Dermis microvascular lymphatic vessel endothelial cell (primary cell): ENCODE measurements around the gene ANK2. TPM values are rescaled to one million over a fixed set of nuclear protein-coding genes. Genes with fewer than 3 reads are reported as not detected.
"Not testable (repeated sequence)": the region's sequence is repeated elsewhere in the genome, so short reads cannot be mapped to it uniquely, and the experiment has no call there.

ENCODE experiments used
- DNase-seq, 2 donors: peaks; one replicate each; pipeline versions ENCODE4 v3.0.0 to v3.0.0-alpha.2; 2010; ENCODE audit warnings: low read depth in 2 of 2
- total RNA-seq: library from RNA; depleted of rRNA; stranded (reverse); fragments of >200 nt; gene quantifications from 2 replicates; pipeline ENCODE4 v1.2.1, GENCODE V29; 2014

ANK2 gene
- total RNA-seq, 1 donor from 2014 or later: 72.4 TPM

DNA sequence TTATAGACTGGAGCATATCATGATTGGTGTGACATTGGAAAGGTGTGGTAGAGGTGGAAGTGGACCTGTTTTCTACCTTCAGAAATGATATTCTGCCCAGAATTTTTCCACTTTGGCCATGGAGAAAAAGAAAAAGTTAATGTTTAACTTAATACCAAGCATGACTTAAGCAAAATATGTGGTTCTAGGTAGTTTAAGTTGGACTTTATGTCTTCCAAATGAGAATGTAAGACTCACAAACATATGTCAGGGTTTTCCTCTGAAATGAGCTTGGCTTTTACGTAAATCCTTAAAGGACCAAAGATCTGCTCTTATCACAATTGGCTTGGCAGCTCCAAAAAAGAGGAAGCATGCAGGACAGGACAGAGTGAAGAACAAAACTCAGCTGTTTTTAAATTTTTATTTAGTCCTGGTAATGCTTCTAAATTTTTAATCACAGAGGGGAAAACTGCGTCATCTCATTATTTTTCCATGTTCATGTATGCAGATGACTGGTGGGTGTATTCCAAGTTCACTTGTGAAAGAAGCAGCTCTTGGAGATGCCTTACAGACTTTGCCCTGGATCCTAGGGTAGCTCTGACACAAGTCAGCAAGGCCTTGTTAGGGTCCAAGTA lies 98.2 kb downstream of the ANK2 start:
- DNase-seq: no peak

DNA sequence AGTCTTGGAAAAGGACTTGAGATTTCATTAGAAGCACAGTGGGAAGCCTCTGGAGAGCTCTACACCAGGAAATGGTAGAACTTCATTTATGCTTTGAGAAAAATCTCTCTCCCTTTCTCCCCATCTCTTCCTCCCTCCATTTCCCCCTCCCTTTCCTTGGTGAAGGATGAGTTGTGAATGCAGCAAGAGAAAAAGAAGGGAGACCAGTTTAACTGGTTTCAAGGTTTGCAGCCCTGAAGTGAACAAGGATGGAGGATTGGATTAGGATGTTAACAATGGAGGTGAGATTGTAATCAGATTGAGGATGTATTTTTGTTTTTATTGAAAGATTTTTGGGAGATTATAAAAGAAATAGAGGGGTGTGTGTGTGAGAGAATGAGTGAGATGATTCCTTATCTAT lies 99.5 kb downstream of the ANK2 start:
- no peak for DNase-seq

DNA sequence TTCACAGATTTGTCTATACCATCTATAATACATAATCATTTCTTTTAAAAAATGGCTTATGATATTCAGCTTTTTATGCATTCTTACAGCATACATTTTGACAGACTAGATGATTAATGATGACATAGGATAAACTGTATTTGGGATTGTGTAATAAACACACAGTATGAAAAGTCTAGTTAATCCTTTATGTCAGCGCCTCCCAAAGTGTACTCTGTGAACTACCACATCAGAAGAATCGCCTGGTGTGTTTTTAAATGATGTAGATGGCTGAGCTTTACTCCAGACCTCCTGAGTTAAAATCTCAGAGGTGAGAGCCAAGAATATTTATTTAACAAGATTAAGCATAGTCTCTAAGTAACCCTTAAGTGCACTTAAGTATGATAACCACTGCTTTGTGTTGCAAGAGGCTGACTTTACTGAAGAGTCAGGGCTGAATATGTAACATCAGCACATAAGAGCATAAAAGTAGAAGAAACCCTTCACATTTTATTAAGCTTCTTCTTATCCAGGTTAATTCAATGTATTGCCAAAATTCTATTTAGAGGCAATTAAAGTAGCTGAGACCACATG lies 104.2 kb downstream of the ANK2 start:
- no peak for DNase-seq

DNA sequence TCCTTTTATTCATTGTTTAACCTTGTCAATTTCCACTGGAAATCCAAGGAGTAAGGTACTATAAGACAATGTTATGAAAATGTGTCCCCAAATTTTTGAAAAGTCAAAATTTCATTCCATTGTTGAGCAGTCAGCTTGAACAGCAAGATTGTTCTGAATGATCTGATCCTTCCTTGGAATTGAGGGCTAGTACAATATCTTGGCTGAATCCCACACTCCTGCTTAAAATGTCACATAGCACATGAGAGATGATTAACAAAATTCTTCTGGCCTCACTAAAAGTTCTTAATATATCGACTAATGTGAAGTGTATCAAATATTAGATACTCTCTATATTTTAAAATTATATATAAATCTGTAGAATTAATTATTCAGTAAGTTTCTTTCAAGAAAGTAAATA lies 104.8 kb downstream of the ANK2 start:
- no peak for DNase-seq

DNA sequence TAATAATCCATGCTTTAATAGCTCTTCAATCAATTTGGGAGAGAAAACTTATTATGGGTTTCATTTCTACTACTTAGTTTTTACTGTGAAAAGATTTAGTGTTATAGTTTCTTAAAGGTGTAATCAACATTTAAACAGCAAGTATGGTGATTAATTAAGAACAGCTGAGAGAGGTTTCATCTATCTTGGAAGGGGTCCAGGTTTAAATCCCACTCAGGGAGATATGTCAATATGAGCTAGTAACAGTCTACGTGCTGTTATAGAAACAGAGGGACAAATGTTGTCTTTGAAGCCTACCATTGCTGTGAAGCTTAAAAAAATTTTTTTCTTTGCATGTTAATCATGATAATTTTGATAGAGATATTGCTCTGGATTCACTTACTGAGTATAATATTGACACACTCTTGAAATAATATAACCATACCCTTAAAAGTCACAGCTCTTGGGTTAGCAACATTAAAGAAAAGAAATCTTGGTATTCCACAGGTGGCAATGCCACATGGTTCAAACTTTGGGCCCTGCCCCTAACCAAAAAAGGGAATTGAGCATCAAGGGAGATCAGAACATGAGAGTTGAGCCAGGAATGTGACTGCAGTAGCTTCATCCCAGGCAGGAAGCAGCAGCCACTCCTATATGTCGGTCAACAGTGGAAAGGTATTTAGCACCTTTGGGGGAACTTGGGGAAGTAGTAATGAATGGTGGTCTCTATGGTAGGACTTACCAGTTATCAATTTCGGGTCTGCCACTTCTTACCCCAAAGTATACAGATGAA lies 107.8 kb downstream of the ANK2 start:
- DNase-seq: no peak

DNA sequence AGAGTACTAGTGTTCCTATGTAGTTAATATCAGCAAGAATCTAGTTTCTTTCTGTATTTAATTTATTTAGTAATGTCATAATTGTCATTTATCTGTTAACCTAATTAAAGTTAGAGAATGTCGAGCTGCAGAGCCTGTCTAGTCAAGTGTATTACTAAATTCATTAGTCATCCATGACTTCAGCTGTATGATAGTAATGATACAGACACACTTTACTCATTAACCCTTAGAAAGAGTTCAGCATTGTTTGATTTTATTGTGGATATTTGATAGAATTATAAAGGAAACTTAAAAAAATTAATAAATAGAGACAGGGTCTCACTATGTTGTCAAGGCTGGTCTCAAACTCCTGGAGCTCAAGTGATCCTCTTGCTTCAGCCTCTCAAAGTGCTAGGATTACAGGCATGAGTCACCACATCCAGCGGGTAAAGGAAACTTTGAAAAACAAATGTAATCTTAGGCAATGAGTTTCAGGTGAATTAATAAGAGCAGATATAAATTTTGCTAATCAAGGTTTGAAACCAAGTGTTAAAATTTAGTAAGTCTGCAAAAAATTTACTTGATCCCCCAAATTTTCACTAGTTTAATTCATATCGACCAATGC lies 110.6 kb downstream of the ANK2 start:
- DNase-seq: no peak

DNA sequence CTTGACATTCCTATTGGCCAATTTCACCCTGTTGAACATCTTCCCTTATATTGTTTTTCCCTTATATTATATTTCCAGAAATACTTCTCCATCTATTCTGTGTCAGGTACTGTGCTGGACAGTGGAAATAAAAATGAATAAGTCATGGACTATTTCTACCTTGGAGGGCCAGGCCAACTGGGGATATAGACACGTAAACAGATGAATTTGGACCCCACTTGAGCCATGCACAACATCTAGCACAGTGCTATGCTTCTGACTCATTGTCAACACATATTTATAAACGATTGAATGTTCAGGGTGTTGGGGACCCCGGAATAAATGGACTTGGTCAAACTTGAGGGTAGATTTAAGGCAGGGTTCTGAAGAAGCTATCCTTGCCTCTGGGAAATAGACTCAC lies 111.1 kb downstream of the ANK2 start:
- no peak for DNase-seq

DNA sequence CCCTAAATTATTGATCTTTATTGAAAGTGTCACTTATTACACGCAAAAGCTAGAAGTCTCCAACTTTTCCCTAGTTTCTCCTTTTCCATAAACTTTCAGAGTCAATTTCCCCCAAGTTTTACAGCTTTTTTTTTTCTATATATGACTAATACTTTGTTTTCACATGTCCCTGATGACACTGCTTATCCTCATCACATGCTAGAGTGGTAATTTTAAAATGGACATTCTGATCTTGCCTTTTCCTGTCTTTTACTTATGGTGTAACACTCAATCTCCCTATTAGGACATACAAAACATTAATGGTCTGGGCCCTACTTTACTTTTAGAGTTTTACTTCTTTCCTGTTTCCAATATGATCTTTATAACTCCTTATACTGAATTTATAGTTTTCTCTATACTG lies 112.6 kb downstream of the ANK2 start:
- DNase-seq: no peak

DNA sequence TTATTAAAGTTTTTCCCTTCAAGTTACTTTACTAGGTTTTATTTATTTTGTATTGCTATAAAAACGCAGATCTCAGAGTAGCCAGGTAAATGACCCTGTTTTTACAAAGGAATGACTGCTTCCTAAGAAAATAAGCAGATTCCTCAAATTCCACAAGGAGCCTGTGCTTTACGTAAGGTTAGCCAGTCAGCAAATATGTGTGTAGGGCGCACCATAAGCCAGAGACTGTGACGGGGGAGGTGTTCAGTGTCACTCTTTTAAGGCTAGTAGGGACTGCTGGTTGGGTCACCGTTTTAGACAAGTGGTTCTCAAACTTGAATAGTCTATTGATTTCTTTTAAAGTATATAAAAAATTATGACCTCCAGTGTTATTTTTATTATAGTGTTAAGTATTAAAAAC lies 119.9 kb downstream of the ANK2 start:
- DNase-seq: no peak

DNA sequence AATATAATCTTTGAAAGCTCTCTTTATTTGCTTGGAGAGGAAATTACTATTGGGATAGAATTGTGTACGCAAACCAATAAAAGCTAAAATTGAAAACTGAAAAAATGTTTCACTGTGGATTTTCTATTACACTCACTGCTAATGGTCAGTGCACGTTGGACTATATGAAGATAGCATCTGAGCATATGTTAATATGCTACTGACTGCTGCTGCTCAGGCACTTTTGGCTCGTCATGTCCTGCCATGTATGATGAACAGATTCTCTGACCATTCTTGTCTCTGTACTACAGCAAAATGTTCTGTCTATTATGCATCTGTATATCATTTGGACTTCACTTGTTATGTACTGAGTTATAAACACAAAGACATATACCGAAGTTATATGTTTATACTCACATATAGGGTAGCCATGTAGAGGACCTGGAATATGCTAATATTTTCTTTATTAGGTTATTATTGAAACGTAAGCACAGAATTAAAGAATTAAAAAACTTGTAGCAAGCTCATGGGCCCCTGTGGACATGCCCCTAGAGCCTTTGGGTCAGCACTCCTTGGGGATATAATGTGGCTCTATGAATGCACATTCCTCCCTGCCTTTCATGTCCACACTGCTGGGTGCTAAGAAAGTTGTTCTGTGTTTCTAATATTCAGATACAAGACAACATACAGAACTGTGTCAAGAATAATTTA lies 120.8 kb downstream of the ANK2 start:
- no peak for DNase-seq

DNA sequence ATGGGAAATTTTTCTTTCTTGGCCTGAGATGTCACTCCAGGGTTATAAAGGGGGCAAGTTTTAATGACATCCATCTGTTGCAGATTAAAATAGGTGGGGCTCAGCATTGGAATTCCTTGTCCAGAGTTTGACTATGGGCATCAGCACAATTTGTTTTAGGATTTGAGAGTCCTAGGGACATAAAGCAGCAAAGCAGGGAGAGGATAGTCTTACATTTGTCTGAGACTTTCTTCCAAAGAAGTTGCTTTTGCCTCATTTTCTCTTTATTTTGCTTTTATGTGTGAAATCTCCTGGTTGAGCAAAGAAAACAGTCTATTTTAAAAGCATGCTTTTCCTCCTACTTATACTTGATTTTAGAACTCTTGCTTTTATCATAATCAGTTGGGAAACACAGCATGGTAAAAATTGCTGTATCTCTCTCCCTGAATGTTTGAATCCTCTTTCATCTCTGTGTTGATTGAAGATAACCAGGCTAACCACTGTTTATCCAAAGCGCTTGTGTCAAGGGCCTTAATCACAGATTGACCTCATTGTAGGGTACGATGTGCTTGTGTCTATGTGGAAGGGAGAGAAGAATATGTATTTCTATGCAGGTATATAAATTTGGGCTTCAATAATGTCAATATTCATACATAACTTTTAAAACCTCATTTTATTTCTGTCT lies 121.5 kb downstream of the ANK2 start:
- DNase-seq: no peak

DNA sequence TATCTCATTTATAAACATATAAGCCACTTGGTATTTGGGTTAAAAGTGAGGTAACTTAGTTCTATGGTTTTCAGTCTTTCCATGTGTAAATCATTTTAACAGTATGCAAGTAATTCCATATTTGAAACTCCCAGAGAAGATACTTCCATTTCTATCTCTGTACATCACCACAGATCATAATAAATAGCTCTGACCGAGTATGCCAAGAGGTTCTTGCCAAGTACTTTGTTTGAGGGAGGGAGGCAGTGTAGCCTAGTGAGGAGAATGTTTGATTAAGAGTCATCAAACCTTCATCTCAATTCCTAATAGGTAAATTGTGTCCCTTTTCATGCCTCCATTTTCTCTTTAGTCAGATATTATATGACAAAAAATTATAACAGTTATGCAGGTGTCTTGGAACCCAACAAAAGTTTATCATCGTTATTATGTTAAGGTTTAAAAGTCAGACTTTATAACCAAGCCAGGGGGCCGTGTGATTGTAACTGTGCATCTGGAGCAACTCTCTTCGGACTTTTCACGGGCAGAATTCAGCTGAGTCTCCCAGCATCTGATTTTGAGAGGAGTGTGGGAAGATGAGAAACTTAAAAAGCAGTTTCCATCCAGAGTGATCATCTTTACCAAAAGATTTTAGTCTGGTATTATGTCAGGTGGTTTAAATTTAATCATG lies 123.8 kb downstream of the ANK2 start:
- DNase-seq: no peak

DNA sequence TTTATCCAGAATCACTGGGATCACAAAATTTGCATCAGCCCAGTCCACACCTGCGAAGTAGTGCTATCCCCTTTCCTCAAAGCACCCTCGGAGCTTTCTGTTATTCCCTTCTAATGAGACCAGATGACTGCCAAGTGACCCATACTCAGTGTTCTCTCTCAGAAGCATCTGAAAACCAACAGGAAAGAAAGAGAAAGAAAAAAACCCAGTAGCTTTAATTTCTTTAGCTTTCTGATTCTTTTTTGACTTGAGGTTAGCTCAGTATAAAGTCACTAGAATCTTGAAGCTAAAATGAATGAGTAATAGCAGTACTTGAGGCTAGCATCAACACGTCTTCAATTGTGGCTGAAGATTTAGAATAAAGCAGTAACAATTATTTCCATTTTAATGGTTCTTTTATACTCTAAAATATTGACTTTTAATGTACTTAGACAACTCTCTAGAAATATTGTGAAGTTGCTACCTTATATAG lies 124.4 kb downstream of the ANK2 start:
- DNase-seq: no peak

DNA sequence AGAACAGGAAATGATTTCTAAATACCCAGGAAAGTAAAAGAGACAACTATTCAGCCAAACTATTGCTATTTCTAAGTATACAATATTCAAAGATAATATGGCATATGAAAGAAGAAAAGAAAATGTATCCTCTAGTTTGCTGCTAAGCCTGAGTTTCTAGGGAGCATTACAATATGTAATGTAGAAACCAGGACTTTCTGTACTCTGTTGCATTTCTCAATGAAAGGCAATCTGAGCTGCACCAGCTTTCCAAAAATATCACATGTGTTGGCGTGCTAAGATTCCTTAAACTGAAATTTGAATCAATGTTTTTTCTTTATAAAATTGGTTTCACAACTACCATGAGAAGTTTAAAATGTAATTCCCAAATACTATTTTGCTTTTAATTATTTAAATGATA lies 129.6 kb downstream of the ANK2 start:
- no peak for DNase-seq

DNA sequence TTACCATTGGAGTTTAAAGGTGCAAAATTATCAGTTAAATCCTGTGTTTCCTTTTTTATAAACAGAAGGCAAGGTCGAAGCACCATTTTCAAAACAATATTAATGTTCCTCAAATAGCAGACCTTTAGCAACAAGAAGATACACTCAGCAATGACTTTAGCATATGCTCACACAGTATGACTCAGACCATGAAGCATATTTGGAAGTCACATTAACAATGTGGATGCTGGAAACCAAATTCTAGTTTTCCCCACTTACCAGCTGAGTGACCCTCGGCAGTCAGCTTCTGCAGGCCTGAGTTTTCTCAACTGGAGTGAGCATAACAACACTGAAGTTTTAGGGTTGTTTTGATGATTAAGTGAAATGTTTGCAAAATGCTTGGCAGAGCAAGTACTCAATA lies 130.5 kb downstream of the ANK2 start:
- no peak for DNase-seq

DNA sequence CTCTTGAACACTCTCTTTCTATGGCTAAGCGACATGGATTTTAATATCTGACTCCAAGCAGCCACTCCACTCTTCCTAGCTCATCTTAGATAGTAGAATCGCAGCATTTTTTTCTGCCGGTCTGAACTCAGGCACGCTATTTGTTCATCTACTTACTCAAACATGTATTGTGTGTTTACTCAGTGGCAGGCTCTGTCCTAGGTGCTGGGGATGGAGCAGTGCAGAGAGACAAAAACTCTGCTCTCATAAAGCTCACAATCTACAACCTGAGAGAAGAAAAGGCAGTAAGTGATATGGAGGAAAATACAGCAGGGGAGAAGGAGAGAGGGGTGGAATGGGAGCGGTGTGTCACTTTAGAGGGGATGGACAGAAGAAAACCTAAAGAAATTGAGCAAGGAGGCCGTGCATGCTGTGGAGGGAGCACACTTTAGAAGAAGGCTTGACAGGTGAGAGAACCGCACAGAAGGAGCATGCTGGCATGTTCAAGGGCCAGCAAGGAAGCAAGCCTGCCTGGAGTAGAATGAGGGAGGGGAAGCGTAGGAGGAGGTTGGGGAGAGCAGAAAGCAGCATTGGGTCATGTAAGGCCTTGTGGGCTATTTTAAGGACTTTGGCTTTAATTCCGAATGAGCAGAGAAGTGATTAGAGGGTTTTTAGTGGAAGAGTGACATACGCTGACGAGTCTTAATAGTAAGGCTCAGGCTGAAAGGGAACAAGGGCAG lies 132.0 kb downstream of the ANK2 start:
- no peak for DNase-seq

DNA sequence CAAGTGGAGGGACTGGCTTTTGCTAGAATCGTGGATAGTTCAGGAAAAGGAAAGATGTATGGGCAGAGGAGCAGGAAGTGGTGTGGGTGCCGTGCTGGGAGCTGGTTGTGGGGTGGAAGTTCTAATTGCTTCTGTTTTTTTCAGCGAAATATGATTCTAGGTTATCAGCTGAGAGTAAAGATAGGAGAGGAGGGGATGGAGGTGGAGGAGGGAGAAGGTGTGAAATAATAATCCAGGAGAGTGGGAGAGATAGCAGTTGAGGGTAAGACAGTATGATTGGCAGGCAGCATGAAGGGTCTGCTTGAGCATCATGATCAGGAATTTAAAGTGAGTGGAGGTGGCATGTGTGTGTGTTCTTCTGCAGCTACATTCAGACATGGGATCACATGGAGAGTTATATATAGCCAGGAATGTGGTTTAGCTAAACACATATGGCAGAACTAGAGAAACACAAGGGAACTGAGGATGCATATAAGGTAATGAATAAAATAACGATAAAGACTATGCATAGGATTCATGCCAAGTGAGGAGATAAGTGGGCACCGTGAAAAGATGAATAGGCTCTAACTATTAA lies 133.7 kb downstream of the ANK2 start:
- DNase-seq: no peak

DNA sequence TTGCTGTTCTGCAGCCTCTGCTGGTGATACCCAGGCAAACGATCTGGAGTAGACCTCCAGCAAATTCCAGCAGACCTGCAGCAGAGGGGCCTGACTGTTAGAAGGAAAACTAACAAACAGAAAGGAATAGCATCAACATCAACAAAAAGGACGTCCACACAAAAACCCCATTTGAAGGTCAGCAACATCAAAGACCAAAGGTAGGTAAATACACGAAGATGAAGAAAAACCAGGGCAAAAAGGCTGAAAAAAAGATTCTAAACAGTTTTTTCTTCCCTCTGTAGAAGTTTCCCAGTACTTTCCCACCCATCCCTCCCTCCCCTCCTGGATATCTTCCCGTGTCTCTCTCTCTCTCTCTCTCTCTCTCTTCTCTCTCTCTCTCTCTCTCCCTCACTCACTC lies 136.8 kb downstream of the ANK2 start:
- not testable (repeated sequence) for DNase-seq

DNA sequence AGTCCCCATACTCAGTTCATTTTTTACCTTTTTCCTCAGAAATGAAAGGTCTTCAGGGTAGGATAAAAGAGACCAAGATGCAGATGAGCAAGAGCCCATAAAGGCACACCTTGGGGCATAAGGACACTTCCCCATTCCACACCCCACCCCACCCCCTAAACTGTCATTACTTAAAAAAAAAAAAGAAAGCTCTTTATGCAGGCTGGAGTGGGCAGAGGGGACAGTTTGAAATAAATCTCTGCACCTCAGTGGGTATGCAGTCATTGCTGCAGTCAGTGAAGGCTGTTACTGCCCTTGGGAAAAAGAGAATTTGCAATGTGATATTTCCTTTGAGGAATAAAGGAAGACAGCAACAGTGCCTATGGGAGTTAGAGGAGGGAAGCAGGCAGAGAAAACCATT lies 137.5 kb downstream of the ANK2 start:
- no peak for DNase-seq

DNA sequence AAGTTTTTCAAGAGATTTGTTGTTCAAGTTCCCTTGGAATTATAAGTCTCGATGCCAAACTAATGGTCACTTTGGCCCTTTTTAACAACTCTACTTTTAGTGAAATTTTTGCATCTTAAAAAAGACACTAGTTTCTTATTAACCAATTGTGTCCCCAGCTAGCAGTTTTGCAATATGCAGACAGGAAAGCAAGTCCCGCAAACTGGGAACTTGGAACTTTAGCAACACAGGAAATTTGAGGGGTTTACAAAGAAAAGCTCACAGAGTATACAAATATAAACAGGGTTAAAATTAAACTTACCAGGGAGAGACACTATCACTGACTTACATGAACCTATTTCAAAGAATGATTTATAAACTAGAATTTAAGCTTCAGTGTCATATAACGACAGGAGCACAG lies 137.9 kb downstream of the ANK2 start:
- DNase-seq: no peak
